PC-9 (cell line): Measurements from ENCODE around the gene PALLD.

Experiments used
- CTCF ChIP-seq: fragments of 200-600 bp; sonication (generic); conservative IDR thresholded peaks from 2 replicates; pipeline ENCODE4 v1.6.1; 2017; ENCODE audit warnings: mixed run types, antibody characterized with exemption, mild to moderate bottlenecking, moderate library complexity
- EZH2 ChIP-seq: fragments of 200-600 bp; sonication (generic); IDR thresholded peaks from 2 replicates; pipeline ENCODE4 v1.8.0; 2017; ENCODE audit warnings: antibody characterized with exemption, low read depth

DNA sequence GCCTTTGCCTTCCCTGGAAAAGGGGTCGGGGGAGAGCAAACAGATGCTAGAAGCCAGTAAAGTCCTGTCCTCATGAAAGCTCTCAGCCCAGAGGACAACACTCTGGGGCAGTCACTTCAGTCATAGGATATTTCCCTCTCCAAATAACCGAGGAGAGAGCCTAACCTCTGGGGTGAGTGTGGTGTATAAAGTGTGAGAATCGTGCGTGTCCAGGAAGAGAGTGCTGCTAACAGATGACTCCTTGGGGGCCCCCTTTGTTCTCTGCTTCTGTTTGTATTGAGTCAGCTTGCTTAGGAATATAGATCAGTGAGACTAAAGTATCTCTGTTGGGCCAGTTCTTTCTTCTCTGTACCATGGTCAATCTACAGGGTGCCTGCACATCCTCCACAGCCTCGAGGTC lies 247.2 kb downstream of the PALLD start:
- no peak for TF ChIP-seq CTCF
- TF ChIP-seq EZH2: no peak
